HG02970 (cell line): ENCODE measurements around the gene TNXB.
"Not testable (repeated sequence)": the region's sequence is repeated elsewhere in the genome, so short reads cannot be mapped to it uniquely, and the experiment has no call there.

ENCODE experiments used
- ATAC-seq: cut with Tn5 transposase; IDR thresholded peaks from one replicate; pipeline ENCODE4 v1.9.1; 2021; ENCODE audit warnings: mild to moderate bottlenecking, moderate library complexity, moderate number of reproducible peaks; ENCODE audit not compliant: unreplicated experiment, low FRiP score

Gene TNXB

DNA sequence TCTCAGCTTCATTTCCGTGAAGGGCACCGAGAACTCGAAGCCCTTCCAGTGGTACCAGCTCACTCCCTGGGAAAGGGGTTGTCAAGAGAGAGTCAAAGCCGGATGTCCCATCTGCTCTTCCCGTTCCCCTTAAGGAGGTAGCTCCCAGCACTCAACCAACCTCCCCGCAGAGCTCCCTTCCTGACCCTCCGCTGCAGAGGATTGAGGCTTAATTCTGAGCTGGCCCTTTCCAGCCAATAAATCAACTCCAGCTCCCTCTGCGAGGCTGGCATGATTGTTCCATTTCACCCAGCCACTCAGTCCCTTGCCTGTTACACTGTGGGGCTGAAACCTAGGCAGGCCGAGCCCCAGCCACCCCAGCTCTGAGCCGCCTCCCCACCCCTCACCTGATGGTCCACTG lies 67.8 kb downstream of the TNXB start:
- not testable (repeated sequence) for ATAC-seq

DNA sequence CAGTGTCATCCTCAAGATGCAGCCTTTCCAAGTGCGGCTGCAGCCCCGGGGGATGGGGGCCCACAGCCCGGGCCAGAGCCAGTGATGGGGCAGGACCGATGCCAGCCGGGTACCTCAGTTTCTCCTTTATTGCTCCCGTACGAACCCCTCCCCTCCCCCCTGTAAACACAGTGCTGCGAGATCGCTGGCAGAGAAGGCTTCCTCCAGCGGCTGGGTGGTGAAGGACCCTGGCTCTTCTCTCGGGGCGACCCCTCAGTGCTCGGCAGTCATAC lies 68.2 kb downstream of the TNXB start:
- not testable (repeated sequence) for ATAC-seq

GRCh38 chr6:32040299-32041049 lies 68.7 kb downstream of the TNXB start:
- not testable (repeated sequence) for ATAC-seq

DNA sequence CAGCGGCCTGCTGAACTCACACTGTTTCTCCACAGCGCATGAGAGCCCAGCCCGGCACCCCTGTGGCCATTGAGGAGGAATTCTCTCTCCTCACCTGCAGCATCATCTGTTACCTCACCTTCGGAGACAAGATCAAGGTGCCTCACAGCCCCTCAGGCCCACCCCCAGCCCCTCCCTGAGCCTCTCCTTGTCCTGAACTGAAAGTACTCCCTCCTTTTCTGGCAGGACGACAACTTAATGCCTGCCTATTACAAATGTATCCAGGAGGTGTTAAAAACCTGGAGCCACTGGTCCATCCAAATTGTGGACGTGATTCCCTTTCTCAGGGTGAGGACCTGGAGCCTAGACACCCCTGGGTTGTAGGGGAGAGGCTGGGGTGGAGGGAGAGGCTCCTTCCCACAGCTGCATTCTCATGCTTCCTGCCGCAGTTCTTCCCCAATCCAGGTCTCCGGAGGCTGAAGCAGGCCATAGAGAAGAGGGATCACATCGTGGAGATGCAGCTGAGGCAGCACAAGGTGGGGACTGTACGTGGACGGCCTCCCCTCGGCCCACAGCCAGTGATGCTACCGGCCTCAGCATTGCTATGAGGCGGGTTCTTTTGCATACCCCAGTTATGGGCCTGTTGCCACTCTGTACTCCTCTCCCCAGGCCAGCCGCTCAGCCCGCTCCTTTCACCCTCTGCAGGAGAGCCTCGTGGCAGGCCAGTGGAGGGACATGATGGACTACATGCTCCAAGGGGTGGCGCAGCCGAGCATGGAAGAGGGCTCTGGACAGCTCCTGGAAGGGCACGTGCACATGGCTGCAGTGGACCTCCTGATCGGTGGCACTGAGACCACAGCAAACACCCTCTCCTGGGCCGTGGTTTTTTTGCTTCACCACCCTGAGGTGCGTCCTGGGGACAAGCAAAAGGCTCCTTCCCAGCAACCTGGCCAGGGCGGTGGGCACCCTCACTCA lies 69.5 kb downstream of the TNXB start:
- not testable (repeated sequence) for ATAC-seq

DNA sequence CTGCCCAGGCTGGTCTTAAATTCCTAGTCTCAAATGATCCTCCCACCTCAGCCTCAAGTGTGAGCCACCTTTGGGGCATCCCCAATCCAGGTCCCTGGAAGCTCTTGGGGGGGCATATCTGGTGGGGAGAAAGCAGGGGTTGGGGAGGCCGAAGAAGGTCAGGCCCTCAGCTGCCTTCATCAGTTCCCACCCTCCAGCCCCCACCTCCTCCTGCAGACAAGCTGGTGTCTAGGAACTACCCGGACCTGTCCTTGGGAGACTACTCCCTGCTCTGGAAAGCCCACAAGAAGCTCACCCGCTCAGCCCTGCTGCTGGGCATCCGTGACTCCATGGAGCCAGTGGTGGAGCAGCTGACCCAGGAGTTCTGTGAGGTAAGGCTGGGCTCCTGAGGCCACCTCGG lies 70.3 kb downstream of the TNXB start:
- ATAC-seq, result not testable (repeated sequence)

DNA sequence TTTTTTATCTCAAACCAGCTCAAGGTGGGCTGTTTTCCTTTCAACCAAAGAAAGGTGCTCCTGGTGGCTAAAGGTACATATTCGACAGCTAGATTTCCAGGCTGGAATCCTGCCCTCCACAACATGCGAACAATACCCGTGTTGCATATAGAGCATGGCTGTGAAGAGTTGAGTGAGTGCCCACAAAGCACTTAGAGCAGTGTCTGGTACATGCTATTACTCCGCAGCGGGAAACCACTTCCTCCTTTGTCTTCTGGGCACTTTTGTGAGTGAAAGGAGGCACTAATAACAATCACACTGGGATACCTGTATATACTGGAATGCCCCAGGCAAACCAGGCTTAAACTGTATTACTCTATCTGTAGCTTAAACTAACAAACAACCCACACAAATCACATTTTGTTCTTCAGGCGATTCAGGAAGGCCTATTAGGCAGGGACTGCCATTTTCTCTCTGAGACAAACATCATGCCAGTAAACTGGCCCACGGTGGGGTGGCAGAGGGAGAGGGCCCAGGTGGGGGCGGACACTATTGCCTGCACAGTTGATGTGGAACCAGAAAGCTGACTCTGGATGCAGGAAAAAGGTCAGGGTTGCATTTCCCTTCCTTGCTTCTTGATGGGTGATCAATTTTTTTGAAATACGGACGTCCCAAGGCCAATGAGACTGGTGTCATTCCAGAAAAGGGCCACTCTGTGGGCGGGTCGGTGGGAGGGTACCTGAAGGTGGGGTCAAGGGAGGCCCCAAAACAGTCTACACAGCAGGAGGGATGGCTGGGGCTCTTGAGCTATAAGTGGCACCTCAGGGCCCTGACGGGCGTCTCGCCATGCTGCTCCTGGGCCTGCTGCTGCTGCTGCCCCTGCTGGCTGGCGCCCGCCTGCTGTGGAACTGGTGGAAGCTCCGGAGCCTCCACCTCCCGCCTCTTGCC lies 71.3 kb downstream of the TNXB start, which contains the start of gene CYP21A2:
Gene CYP21A2, plus strand, starts transcription at position 818 of the 927 bp plus-strand sequence. Its CDS starts 8 bp downstream, at position 826.
- ATAC-seq, result not testable (repeated sequence)

DNA sequence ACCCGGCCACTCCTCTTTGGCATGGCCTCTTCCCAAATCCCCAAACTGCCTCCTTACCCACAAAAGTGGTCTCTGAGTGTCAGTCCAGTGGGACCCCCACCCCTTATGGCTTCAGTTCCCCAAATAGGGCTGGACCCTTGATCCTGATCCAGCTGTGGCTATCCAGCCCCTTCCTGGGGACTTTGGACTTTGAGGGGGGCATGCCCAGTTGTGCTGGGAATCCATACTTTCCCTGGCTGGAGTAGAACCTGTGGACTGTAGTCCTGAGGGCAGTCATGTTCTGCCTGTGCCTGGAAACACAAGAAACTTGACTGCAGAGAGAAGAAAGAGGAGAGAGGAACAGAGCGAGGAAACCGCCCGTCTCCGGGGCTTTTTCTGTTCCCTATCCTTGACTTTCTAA lies 72.0 kb downstream of the TNXB start:
- not testable (repeated sequence) for ATAC-seq

DNA sequence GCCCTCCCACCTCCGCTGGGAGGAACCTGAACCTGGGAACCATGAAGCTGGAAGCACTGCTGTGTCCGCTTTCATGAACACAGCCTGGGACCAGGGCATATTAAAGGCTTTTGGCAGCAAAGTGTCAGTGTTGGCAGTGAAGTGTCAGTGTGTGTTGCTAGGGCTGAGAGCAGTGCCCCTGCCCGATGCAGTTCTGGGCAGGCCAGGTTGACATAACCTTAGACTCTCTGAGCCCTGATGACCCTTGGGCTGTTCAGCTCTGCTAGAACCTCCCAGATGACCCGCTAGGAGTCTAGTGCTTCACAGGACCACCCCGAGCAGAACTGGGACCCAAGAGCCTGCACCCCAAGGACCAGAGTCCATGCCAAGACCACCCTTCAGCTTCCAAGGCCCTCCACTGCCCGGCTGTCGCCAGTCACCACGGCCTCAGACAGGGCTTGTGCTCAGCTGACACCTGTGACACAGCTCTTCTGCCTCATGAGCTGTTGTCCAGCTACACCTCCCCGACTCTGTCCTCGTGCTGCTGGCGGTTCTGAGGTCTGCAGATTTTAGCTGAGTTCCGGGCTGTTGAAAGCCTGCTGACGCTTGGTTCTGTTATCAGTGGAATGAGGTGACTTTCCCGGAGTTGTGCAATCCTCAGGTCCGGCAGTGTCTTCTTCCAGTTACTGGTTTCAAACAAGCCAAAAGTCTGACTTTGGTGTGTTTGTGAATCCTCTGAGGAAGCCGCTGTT lies 73.7 kb downstream of the TNXB start:
- not testable (repeated sequence) for ATAC-seq

- ATAC-seq, result not testable (repeated sequence)
Observed at GRCh38 chr6:32029553-32029952, 79.6 kb downstream of the TNXB start.

DNA sequence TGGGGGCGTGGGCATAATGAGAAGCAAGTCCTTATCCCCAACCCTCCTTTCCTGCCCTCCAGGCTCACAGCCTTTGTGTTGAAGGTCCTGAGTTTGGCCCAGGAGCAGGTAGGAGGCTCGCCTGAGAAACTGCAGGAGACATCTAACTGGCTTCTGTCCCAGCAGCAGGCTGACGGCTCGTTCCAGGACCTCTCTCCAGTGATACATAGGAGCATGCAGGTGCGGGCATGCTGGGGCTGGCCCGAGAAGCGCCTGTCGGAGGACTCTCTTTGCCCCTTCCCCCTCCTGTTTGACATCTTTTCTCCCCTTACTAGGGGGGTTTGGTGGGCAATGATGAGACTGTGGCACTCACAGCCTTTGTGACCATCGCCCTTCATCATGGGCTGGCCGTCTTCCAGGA lies 80.5 kb downstream of the TNXB start:
- ATAC-seq, result not testable (repeated sequence)

GRCh38 chr6:32022100-32022499 lies 87.0 kb downstream of the TNXB start:
- not testable (repeated sequence) for ATAC-seq

- ATAC-seq, result not testable (repeated sequence)
Observed at GRCh38 chr6:32014547-32014946, 94.6 kb downstream of the TNXB start, which contains the start of gene C4B. C4B (plus strand) TSS chr6:32014795; CDS start chr6:32014846, 51 bp downstream.

DNA sequence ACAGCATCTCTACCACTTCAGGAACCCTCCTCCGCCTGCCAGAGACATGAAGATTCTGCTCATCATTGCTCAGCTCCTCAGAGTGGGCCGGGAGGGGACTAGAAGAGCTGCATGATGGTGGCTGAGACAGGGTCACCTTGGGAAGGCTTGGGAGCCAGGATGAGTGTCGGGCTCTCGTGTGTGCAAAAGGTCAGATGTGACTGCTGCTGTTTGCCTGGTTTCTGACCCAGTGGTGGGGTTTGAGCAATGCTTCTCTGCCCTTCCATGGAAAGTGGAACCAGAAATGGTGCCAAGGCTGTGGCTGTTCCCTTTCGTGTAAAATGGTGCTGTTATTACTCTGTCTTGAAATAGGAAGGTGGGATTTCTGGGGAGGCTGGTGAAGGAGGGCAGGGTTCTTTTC lies 95.4 kb downstream of the TNXB start:
- not testable (repeated sequence) for ATAC-seq

DNA sequence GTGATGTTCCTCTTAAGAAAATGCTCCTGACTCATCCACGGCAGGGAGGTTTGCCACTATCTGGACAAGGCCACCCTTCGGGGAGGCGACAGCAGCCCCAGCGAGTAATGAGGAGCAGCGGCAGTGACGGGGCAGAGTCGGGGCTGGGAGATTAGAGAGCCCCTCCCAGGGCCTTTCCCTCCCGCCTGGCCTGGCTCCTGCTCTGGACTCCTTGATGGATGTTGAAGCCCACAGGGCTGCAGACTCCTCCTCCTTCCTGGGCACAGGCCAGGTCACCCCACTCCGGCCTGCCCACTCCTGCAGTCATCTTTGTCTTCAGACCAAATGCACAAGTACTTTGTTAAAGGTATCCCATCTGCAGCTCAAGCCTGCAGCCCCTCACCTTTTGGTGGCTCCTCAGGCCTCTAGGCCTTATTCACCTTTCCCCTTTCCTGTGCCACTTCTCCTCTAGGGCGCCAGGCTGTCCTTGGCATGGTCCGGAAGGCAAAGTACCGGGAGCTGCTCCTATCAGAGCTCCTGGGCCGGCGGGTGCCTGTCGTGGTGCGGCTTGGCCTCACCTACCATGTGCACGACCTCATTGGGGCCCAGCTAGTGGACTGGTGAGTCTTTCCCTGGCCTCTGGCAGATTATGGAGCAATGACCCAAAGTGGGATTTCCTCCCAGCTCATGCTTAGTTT lies 96.1 kb downstream of the TNXB start:
- ATAC-seq, result not testable (repeated sequence)

DNA sequence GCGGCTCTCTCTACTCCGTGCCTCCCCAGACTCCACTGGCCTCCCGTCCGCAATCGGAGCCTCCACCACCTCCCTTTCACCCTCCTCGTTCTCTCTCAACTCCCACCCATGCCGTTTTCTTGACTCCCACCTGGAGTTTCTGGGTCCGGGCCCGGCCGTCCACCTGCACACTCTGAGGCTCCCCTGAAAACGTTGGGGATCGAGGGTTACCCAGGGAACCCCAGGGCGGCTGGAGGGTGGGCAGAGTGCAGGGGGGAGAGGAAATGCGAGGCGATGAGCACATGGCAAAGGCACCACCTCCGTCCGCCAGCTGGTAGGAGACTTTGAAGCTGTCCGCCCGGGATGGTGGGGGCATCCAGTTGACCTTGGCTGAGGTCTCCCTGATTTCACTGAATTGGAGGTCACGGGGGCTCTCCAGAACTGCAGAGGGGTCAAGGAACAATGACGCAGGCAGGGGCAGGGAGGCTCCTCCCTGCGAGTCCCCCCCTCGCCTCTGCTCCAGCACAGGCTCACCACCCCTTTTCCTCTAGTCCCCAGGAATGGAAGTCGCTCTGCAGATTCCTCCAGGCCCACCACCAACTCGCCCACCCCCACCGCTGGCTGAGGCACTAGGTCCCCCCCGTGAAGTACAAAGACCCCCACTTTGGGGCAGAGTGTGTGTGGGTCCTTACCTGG lies 98.1 kb downstream of the TNXB start:
- ATAC-seq, result not testable (repeated sequence)

- ATAC-seq, result not testable (repeated sequence)
Observed at GRCh38 chr6:32009537-32009936, 99.6 kb downstream of the TNXB start.

GRCh38 chr6:32008616-32009015 lies 100.5 kb downstream of the TNXB start:
- not testable (repeated sequence) for ATAC-seq

DNA sequence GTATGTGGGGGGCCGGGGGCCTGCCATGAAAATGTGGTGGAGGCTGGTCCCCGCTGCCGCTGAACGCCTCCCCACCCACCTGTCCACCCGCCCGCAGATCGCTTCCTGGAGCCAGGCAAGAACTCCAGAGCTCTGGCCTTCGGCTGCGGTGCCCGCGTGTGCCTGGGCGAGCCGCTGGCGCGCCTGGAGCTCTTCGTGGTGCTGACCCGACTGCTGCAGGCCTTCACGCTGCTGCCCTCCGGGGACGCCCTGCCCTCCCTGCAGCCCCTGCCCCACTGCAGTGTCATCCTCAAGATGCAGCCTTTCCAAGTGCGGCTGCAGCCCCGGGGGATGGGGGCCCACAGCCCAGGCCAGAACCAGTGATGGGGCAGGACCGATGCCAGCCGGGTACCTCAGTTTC lies 101.1 kb downstream of the TNXB start:
- ATAC-seq, result not testable (repeated sequence)
